Activated CD4-positive, alpha-beta T cell treated with anti-CD3 and anti-CD28 coated beads for 48 hours (primary cell): ENCODE measurements around the gene SHISAL2B.
A peak's percentile ranks its signal among the peaks of the same experiment; 100 is the strongest.
"Not testable (repeated sequence)": the region's sequence is repeated elsewhere in the genome, so short reads cannot be mapped to it uniquely, and the experiment has no call there.

Experiments
- DNase-seq: peaks from one replicate; pipeline ENCODE4 v3.0.0-alpha.2; 2020

SHISAL2B gene

DNA sequence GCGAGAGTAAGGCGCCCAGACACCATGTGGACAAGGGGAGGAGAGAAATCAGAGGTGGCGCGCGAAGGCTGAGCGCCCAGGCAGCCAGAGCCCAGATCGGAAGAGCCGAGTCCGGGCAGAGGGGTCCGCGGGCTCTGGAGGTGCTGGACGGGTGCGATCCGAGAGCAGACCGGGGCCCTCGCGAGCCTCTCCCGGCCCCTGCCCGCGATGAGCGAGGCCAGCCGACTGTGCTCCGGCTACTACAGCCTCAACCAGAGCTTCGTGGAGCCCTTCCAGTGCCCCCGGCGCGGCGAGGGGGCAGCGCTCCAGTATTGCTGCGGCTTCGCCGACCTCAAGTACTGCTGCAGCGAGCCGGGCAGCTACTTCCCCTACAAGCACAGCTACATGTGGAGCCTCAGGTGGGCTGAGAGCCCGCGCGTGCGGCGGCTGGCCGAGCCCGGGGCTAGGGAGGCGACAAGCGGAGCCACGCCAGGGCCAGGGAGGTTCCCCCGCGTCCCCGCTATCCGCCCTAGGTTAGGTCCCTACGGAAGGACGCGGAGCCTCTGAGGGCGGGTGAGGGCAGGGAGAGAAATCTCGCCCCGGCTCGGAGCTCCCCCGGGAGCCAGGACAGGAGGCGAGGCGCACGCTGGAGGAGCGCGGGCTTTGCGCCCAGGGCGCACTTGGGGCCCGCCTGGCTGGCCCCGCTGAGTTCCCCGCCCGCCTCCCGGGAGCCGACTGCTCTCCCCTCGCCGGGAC is at the start of gene SHISAL2B:
TSS of gene SHISAL2B (plus strand) at position 87 of the 735 bp plus-strand sequence. CDS start at position 208, 121 bp downstream.
- no peak for DNase-seq

DNA sequence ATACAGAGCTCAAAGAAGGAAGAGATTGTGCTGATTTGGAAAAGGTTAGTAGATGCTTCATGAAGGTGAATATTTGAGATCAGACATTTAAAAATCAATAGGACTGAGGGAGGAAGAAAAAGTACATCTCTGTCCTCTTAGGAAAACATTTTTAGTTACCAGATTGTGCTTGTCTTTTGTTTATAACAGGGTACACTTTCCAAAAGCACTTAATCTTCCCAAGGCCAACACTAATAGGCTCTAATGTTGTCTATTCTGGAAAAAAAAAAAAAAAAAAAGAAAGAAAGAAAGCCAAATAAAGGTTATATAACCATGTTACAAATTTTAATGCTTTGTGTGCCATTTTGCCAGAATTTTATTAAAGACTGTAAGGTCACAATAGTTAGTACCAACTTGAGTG is 45.5 kb upstream of the SHISAL2B start:
- DNase-seq = no peak

DNA sequence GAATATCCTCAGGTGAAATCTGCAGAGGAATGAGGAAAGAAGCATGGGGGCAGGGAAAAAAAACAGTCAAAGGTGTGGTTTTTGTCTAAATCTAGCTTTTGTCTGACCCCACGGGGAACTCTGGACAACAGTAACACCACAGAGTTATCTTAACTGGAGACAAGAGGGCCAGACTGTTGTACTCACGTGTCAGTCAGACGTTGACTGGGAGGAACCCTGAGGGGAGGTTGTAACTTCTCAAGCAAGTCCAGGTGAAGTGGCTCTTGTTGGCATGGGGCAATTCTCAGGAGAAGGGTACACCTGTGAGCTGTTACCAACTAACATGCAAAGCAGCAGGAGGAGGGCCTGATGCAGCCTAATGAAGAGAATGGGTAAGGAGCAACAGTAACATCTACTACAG is 44.1 kb upstream of the SHISAL2B start:
- no peak for DNase-seq

DNA sequence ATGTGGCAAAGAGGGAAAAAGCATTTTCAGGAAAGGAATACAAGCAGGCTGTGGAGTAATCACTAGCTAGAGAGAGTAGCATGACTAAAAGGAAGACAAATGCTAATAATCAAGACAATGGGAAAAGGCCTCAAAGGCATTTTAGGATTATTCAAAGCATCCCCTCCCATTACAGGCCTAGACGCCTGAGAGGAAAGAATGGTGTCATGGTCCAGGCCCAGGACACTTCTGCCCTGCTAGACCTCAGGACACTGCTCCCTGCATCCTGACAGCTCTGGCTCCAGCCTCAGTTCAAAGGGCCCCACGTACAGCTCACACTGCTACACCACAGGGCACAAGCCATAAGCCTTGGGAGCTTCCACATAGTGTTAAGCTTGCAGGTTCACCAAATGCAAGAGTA is 40.8 kb upstream of the SHISAL2B start:
- DNase-seq = no peak

DNA sequence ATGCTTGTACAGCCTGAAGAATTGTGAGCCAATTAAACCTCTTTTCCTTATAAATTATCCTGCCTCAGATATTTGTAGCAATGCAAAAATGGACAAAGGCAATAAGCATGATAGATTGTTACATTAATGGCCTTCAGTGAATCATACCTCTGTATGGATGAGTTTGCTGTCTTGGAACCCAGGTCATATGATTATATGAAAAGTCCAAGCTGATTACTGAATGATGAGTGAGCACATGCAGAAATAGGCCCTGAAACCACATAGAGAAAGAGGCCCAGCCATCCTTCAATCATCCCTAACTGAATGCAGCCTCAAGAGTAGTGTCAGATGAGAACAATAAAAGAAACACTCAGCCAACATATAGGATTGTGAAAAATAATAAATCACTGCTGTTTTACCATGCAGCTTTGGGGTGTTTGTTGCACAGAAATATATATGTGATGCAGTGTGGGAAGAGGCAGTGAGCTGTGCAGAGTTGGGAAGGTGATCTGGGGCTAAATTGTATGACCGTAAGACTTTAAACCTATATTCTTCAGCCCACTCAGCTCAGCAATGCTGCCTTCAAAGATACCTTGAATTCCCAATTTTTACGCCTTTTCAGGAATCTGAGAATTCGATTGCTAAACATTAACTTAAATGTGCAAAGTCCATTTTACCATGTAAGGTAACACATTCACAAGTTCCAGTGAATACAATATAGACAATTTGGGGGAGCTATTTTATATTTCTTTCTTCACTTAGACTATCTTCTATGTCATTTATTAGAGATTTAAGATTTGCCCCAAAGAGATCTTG is 36.3 kb upstream of the SHISAL2B start:
- no peak for DNase-seq

DNA sequence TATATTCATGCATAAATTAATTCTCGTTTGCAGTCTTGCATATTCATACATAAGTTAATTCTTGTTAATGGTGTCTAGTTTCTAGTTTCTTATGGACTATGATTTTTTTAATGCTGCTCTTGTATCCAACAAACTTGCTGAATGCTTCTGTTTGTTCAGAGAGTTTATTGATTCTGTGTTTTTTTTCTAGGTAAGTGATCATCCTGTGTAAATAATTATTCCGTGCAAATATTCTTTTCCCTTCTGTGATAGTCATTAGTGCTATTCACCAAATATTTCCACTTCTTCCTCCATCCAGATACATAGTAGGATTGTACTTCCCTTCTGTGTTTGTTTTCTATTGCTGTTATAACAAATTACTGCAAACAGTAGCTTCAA is 35.8 kb upstream of the SHISAL2B start:
- DNase-seq = no peak

DNA sequence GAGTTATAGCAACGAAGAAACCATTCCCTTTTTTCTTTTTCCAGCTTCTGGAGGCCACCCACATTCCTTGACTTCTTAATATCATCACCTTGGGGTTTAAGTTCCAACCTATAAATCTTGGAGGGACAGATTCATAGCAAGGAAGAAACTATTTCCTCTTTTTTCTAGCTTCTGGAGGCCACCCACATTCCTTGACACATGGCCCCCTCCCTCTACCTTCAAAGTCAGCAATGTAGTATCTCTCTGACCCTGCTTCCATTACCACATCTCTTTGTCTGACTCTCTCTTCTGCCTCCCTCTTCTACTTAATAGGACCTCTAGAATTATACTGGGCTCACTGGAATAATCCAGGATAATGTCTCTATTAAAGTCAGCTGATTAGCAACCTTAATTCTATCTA is 34.7 kb upstream of the SHISAL2B start:
- no peak for DNase-seq

DNA sequence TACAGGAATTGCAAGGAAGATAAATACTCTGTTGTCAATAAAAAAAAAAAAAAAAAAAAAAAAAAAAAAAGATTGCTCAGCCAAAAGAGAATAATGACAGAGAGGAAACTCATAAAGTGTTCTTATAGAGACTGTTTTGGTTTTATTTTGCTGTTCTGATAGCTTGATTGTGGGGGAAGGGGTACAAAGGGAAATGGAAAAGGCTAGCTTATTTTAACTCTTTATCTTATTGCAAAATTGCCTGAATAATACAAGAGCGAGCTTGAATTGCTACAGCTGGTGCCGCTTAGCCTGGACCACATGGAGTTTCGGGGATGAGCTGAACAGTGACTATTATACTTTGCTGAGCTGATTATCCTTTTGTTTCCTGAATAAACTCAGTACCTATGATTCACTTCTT is 31.0 kb upstream of the SHISAL2B start:
- no peak for DNase-seq

DNA sequence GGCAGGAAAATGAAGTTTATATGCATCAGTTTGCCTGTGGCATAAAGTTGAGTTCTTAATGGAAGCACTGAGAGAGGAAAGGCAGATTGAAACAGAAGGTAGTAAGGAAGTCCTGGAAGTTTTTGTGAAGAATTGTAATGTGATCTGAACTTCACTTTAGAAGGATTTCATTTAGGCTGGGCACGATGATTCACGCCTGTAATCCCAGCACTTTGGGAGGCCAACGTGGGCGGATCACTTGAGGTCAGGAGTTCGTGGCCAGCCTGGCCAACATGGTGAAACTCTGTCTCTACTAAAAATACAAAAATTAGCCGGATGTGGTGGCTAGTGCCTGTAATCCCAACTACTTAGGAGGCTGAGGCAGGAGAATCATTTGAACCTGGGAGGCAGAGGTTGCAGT is 27.1 kb upstream of the SHISAL2B start:
- DNase-seq = not testable (repeated sequence)

DNA sequence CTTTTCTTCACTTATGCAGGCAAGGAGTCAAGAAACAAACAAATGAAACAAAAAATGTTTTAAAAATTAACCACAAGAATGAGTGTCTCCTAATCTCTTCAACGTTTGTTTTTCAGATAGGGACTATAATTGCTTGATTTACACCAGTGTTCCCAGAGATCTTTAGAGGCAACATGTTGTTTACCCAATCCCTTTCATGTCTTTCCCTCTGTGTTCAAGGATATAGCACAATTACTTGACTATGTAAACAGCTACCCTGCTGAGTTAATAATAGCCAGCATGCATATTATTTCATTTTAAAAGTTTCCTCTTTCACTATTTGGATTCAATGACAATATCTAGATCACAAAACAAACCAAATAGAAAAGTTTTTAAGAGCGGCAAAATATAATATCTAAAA is 25.1 kb upstream of the SHISAL2B start:
- no peak for DNase-seq

DNA sequence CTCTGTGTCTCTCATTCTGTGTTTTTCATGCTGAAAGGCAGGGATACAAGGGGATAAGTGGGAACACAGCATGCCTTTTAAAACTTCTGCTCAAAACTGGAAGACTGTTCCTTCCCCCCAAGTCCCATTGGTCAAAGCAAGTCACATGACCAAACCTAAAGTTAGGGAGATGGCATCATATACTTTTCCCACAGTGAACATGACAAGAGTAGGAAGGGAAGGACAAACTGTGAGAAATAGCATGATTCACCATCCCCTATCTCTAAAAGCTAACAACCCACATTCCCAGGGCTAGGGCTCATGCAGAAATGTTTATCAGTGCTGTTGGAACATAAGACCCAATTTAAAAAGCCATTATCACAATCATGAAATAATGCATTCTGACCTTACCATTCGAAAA is 24.2 kb upstream of the SHISAL2B start:
- DNase-seq = no peak

DNA sequence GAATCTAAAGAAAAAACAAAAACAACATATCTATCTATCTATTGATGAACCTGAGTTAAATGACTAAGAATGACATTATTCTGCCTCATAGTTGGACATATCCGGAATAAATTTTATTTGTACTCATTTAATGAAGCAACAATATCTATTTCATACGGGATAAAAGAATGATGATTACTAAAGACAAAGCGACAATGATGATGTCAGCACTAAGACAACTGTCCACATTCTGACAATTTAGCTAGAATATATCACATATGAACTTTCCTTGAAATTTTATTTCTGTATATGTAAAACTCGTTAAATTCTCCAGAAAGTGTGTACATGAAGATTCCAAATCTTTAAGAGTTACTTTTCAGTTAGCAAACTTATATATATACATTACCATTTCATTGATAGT is 23.2 kb upstream of the SHISAL2B start:
- DNase-seq = no peak

DNA sequence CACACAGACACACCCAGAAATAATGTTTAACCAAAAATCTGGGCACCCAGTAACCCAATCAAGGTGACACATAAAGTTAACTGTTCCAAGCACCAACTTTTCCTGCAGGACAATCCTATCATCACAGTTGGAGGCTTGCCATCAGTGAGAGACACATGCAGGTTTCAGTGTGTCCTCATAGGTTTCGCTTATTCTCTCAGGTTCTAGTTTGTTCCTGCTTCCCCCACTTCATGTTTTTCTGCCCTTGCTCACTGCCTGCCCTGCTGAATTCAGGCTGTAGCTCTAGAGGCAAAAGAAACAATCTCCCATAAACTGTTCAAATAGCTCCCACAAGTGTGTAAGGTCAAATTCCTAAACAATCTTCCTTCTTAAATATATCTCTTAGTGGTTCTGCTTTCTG is 20.0 kb upstream of the SHISAL2B start:
- DNase-seq = no peak

DNA sequence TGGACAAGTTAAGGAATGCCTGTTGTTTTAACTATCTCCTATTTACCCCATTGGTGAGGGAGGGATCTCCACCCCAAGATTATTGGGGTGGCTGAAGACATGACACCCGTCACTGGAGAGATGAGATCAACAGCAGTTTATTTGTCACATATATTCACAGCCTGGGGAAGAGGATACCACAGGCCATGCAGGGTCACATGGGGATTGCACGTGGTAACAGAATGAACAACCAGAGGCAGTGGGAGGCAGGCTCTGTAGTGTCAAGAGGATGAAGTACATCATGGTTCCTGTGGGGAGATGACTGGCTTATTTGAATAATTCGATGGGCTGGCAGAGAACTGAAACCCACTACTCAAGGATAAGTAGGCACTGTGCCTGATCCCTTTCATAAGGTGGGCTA is 18.6 kb upstream of the SHISAL2B start:
- no peak for DNase-seq

DNA sequence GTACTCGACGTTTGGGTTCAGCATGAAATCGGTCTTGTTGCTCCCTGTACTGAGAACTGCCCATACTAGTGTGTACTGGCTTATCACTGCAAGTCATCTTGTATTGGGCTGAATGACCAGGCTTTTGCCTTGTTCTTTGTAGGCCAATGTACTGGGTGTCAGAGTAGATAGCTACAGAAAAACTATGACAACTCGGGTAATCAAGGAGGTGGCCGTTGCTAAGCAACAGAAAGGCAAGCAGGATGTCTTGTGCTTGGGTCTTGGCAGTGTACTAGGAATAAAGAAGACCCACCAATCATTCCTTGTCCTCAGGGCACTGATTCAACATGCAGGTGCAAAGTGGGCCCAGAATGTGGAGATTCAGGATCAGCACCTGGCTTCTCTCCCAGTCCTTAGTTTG is 11.9 kb upstream of the SHISAL2B start:
- DNase-seq = no peak

DNA sequence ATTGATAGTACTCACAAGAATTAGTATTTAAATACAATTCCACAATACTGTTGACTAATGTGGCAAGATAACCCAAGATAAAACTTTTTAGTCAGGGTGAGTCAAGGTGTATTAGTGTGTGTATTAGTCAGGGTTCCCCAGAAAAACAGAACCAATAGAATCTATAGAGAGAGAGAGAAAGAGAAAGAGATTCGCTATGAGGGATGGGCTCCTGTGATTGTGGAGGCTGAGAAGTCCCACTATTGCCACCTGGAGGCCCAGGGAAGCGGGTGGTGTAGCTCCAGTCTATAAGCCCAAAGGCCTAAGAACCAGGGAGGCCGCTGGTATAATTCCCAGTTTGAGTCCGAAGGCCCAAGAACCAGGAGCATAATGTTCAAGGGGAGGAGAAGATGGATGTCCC is 10.0 kb upstream of the SHISAL2B start:
- DNase-seq = peak; percentile 19

DNA sequence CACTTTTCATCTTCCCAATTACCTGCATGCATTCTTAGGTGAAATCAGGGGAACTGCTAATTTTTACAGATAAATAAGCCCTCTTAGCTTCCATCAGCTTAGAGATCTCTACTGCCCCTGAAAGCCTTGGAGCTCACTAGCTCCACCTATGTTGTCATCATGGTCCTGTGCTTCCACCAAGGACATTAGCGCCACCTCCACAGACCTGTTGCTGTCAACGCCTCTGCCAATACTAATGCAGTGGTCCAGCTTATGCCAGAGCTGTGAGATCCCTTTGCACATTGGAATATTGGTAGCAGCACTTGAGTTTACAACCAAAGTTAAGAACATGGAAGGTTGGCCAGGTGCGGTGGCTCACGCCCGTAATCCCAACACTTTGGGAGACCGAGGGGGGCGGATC is 7.7 kb upstream of the SHISAL2B start:
- no peak for DNase-seq

DNA sequence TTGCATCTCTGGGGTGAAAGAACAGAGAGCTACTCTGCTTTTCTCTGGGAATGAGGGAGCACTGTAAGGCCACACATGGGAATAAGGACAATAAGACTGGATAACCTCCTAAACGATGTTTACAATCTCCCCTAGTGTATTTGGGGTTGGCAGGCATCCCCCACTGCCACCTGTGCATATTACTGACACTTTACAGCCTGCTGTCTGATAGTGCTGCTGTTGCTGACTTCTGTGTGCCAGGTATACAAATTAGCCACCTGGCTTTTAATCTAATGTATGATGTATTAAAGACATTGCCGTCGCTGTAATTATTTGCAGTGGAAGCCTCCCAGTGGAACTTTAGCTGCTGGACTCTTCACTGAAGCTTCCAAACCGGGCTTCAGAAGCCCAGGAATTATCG is 4.4 kb upstream of the SHISAL2B start:
- DNase-seq = no peak

DNA sequence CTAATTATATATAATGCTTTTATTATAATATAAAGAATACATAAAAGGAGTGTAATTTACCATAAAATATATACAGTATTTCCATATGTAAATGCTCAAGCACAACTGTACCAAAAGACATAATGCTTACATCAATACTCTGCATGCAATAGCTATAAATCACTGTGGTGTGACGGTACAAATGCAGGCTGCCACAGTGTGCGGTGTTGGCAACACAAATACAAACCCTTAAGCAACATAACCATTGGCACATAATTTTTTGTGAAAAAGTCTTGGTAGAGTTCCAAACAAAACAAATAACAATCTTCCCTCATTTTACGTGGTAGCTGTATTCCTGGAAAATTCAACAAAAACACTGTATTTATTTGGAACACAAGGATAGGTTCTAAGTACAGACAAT is 1.9 kb upstream of the SHISAL2B start:
- DNase-seq = no peak

DNA sequence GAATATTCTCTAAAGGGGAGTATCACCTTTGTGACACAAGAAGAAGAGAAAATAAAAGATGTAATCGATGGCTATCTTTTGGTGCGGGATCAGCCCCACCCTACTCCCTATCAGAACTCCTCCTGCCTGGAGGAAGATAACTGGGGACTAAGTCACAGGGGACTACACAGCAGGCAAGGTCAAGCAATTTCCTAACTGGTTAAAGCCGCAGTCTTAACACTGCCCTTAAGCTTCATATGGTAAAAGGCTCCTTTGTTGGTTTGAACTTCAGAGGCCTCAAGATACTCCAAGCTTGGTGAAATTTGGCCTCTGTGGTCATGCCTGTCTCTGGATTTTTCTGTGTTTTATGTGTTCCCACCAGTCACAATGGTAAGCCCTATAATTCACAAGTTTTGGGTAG is 1.3 kb upstream of the SHISAL2B start:
- no peak for DNase-seq

DNA sequence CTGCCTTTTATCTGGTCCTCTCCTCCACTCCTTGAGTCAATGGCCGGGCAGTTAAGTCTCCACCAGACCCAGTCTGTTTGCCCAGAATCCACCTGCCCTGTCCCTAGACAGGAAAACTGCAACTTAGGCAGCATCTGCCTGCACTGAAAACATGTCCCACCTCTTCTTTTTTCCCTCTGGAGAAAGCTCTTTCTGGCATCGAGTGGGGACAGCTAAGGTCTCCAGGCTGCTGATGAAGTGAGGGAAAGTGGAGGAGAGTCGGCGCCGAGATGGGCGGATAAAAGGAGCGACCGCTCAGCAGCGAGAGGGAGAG is 243 bp upstream of the SHISAL2B start:
- DNase-seq = no peak

DNA sequence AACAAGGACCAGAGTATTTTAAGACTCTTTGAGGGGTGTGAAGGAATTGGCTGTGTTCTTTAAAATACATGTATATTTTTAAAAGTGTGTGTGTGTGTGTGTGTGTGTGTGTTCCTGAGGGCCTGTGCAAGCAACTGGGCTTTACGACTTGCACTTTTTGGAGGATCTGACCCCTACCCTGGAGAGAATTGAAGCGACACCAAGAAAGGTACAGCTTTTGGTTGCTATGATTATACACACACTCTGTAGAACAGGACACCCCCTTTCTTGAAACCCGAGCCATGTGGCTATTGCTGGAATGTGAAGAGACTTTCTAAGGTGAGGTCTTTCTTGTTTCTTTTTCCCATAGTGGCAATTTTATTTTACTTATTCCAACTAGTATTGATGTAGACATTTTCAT is 988 bp downstream of the SHISAL2B start:
- no peak for DNase-seq

DNA sequence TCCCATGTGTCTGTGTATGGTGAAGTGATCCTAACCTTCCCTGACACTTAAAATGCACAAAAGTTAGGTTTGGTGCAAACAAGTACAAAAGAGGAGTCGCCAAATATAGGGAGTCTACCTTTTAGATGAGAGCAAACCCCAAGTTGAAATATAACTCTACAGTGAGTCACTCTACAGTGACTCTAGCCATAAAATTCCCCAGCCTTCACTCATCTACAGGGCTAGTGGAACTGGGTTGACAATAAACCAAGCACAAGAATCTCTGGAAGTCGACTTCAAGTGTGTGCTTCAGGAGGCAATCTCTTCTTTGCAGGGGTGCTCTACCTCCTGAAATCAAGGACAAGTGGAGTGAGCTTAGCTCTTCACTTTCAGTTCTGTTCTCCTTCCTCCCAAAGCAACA is 3.3 kb downstream of the SHISAL2B start:
- DNase-seq = no peak

DNA sequence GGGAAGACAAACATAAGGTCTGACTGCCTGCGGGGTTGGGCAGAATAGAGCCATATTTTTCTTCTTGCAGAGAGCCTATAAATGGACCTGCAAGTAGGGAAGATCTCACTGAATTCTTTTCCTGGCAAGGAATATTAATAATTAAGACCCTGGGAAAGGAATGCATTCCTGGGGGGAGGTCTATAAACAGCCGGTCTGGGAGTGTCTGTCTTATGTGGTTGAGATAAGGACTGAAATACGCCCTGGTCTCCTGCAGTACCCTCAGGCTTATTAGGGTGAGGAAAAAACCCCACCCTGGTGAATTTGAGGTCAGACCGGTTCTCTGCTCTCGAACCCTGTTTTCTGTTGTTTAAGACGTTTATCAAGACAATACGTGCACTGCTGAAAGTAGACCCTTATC is 6.1 kb downstream of the SHISAL2B start:
- not testable (repeated sequence) for DNase-seq

DNA sequence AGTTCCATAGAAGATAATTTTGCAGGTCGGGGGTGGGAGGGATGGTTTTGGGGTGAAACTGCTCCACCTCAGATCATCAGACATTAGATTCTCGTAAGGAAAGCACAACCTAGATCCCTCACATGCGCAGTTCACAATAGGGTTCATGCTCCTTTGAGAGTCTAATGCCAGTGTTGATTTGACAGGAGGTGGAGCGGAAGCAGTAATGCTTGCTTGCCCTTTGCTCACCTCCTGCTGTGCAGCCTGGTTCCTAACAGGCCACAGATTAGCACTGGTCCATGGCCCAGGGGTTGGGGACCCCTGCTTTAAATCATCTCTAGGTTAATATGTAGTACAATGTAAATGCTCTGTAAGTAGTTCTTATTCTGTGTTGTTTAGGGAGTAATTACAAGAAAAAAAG is 10.5 kb downstream of the SHISAL2B start:
- DNase-seq = no peak
